ENCODE data around the gene SAMSN1. TPM values are rescaled to one million over a fixed set of nuclear protein-coding genes. Genes with fewer than 3 reads are reported as not detected.

SAMSN1 gene
- total and polyA plus RNA-seq, 2 of the 8 experiments (the other 6 are each of a cell fraction or from before 2014, with no cell fraction given), result 0.50 to 3.0 TPM

GRCh38 chr21:14582934-14583628, 37.0 kb upstream of the SAMSN1 start:
- FAIRE-seq, result no peak
- H3K14ac ChIP-seq (ENCODE audit: insufficient read length), result no peak overlapping the region
- H3K36me3 ChIP-seq (ENCODE audit: control insufficient read depth in 2 of 4, insufficient read depth in 4 of 4, low read length in 3 of 4), result no peaks in the 10 kb centered on the region

More at GRCh38 chr21:14582934-14583628, 37.0 kb upstream of the SAMSN1 start:
- Histone ChIP-seq H3K4me3 (ENCODE audit: extremely low read depth in 1 of 4, insufficient read depth in 2 of 4, low read depth in 3 of 4, low read length in 4 of 4) (no peak overlapping the region), H3K23ac (ENCODE audit: insufficient read length) (no peak overlapping the region), H4K91ac (replicated peaks; ENCODE audit: insufficient read length, low read length) (no peak overlapping the region), H2BK20ac (ENCODE audit: low read length) (no peak overlapping the region), H4K8ac (ENCODE audit: extremely low read depth, insufficient read depth, low read length) (no peak overlapping the region), H3K18ac (ENCODE audit: extremely low read depth, low read length) (no peak overlapping the region), H4K20me1 (replicated peaks in 1 of 2; ENCODE audit: control insufficient read depth in 1 of 2, insufficient read depth in 2 of 2, low read length in 2 of 2) (no peaks in the 10 kb centered on the region), H3K27ac (ENCODE audit: low read depth, low read length) (no peak overlapping the region), H2BK5ac (ENCODE audit: low read depth, low read length) (no peak overlapping the region), H2AFZ (ENCODE audit: low read length) (no peak overlapping the region), H3K79me1 (ENCODE audit: low read depth, low read length) (no peaks in the 10 kb centered on the region), H2BK120ac (replicated peaks; ENCODE audit: low read depth, low read length) (no peak overlapping the region), H3K4me2 (ENCODE audit: insufficient read depth in 1 of 2, low read depth in 2 of 2, low read length in 2 of 2) (no peak overlapping the region), H3K4me1 (replicated peaks in 1 of 4; ENCODE audit: control insufficient read depth in 3 of 4, insufficient read depth in 4 of 4, low read length in 3 of 4) (no peaks in the 10 kb centered on the region), H3K56ac (replicated peaks; ENCODE audit: insufficient read length, low read depth, low read length) (no peak overlapping the region), H3K23me2 (ENCODE audit: low read depth, low read length) (no peaks in the 10 kb centered on the region), H3K79me2 (ENCODE audit: control insufficient read depth in 1 of 2, insufficient read depth in 2 of 2, low read length in 2 of 2) (no peaks in the 10 kb centered on the region), H4K5ac (ENCODE audit: insufficient read length, low read depth, low read length) (no peak overlapping the region), H2BK12ac (ENCODE audit: low read depth, low read length) (no peak overlapping the region), H3K9me3 (ENCODE audit: insufficient read depth in 2 of 2, low read depth in 1 of 2, low read length in 1 of 2) (no peaks in the 10 kb centered on the region; a peak in 1 of 4 replicates), H3K4ac (replicated peaks; ENCODE audit: insufficient read length, low read depth, low read length) (no peak overlapping the region), H2BK15ac (ENCODE audit: low read length) (no peak overlapping the region), H3K27me3 (replicated peaks in 1 of 4; ENCODE audit: control insufficient read depth in 3 of 4, extremely low read depth in 1 of 4, insufficient read depth in 3 of 4, low read length in 3 of 4) (no peaks in the 10 kb centered on the region), H3K9ac (replicated peaks in 1 of 4; ENCODE audit: extremely low read depth in 1 of 4, low read depth in 3 of 4, low read length in 3 of 4) (no peak overlapping the region), H2AK5ac (ENCODE audit: low read depth, low read length) (no peak overlapping the region)
- no peak for TF ChIP-seq SP4 (IDR thresholded peaks at IDR 0.05; ENCODE audit: low read length)
- no peak for TF ChIP-seq RXRA (IDR thresholded peaks at IDR 0.05; ENCODE audit: insufficient read depth, low read depth, low read length)
- TF ChIP-seq POLR2AphosphoS5 (IDR thresholded peaks at IDR 0.05; ENCODE audit: low read depth, low read length), result no peak
- TF ChIP-seq SAP30 (IDR thresholded peaks at IDR 0.05; ENCODE audit: insufficient read depth, insufficient replicate concordance, low read length), result no peak
- no peak for TF ChIP-seq KDM1A (IDR thresholded peaks at IDR 0.05; ENCODE audit: borderline replicate concordance, low read length)
- TF ChIP-seq JUN (IDR thresholded peaks at IDR 0.05; ENCODE audit: low read depth, low read length), result no peak
- TF ChIP-seq MAX (IDR thresholded peaks at IDR 0.05), result no peak
- no peak for TF ChIP-seq ZNF274 (IDR thresholded peaks at IDR 0.05; ENCODE audit: borderline replicate concordance, extremely low read depth, low read length)
- WGBS, 2 experiments (ENCODE audit: extremely low coverage in 1 of 2, insufficient coverage in 1 of 2, insufficient read length in 1 of 2, insufficient replicate concordance in 2 of 2, low coverage in 1 of 2, low lambda C conversion rate in 2 of 2, missing lambda C conversion rate in 1 of 2), result 94% methylated on average over 10 of the region's 10 CpGs; no CpG with 5 or more reads in 1 of the 2 experiments
- DNase-seq (ENCODE audit: low read depth in 1 of 2, low spot score in 2 of 2), result no peak
- POLR2A ChIA-PET (ENCODE audit: partially characterized antibody), result no interaction called here
- CTCF ChIA-PET (ENCODE audit: partially characterized antibody), result no interaction called here

Measured in H1 (cell line).